Measurements from ENCODE around the gene SSX2IP.

The SSX2IP gene

DNA sequence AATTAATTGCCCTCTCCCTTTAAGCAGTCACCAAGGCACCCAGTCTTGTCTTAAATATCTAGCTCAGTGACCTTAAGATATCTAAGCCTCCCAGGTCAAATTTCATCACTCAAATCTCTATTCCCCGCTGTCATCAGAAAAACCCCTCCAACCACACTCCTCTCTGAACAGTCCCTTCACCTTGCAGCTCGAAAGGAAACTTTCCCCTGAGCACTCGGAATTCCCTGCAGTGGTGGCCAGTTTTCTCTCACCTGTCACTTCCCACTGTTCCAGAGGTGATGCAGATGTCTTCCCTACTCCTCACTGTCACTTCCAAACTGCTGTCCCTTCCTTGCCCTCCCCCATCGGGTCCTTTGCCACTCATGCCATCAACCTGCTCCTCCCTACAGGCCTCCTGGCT is 15.3 kb upstream of the SSX2IP start:
- H3K27me3 ChIP-seq (replicated peaks), result peaks cover 3% of the 10 kb centered on the region
- in situ Hi-C loops (cut with HindIII; ENCODE audit: low pct_ligation_motif_present, low sequenced_read_pairs), result no loop called here
- TF ChIP-seq, protein P1, sequence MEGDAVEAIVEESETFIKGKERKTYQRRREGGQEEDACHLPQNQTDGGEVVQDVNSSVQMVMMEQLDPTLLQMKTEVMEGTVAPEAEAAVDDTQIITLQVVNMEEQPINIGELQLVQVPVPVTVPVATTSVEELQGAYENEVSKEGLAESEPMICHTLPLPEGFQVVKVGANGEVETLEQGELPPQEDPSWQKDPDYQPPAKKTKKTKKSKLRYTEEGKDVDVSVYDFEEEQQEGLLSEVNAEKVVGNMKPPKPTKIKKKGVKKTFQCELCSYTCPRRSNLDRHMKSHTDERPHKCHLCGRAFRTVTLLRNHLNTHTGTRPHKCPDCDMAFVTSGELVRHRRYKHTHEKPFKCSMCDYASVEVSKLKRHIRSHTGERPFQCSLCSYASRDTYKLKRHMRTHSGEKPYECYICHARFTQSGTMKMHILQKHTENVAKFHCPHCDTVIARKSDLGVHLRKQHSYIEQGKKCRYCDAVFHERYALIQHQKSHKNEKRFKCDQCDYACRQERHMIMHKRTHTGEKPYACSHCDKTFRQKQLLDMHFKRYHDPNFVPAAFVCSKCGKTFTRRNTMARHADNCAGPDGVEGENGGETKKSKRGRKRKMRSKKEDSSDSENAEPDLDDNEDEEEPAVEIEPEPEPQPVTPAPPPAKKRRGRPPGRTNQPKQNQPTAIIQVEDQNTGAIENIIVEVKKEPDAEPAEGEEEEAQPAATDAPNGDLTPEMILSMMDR (IDR thresholded peaks at IDR 0.05; ENCODE audit: low read depth, low read length, missing control alignments), result no peak

DNA sequence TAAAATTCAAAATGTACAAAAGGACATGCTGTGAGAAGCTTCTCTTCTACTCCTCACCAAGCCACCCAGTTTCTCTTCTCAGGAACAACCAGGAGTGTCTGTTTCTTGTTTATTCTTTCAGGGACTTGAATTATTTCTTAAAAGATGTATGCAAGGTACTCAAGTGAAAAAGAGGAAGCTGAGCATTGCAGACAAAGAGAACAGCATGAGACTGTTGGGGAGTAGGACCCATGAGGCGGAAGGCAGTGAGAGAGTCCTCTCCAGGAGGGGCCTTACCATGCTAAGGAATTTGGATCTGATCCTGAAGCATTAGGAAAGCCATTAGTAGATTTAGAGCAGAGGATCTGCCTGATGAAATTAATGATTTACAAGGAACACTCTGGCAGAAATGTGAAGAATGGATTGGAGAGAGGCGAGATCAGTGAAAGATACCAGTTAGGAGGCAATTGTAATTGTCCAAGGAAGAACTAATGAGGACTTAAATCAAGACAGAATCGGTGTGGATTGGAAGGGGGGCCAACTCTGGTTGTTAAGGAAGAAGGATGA is 14.7 kb upstream of the SSX2IP start:
- TF ChIP-seq, protein P1 (IDR thresholded peaks at IDR 0.05; ENCODE audit: low read depth, low read length, missing control alignments), result no peak
- no peak overlapping the region for H3K4me3 ChIP-seq (ENCODE audit: low read depth, low read length)
- in situ Hi-C loops (cut with HindIII; ENCODE audit: low pct_ligation_motif_present, low sequenced_read_pairs), result no loop called here
- DNase-seq, result no peak
- no peak overlapping the region for H3K27ac ChIP-seq
- no peaks in the 10 kb centered on the region for H3K36me3 ChIP-seq (replicated peaks)
- peaks cover 3% of the 10 kb centered on the region for H3K27me3 ChIP-seq (replicated peaks)

More for the DNA sequence above, 15.3 kb upstream of the SSX2IP start:
- no peak for DNase-seq
- Histone ChIP-seq H3K4me3 (ENCODE audit: low read depth, low read length) (no peak overlapping the region), H3K27ac (no peak overlapping the region), H3K36me3 (replicated peaks) (no peaks in the 10 kb centered on the region)

DNA sequence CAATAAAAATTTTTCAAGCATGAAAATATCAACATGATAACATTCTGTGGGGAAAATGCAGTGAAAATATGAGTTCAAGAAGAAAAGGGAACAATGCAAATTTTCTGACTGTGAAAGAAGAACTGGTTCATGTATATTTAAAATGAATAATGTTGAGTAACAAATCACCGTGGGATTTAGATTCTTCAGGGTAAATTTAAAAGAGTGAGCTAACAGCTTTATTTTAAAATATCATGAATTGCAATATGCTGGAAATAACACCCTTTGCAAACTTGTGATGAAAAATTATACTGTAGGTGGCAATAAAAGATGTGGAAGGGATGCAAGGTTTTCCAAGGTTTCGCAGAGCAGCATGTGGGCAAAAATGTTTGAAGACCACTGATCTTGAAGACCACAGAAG is 13.2 kb upstream of the SSX2IP start:
- no peak overlapping the region for H3K4me3 ChIP-seq (ENCODE audit: low read depth, low read length)
- no peaks in the 10 kb centered on the region for H3K36me3 ChIP-seq (replicated peaks)
- in situ Hi-C loops (cut with HindIII; ENCODE audit: low pct_ligation_motif_present, low sequenced_read_pairs), result no loop called here
- TF ChIP-seq, protein P1 (IDR thresholded peaks at IDR 0.05; ENCODE audit: low read depth, low read length, missing control alignments), result no peak
- H3K27me3 ChIP-seq (replicated peaks), result peaks cover 3% of the 10 kb centered on the region
- no peak overlapping the region for H3K27ac ChIP-seq
- DNase-seq, result no peak

DNA sequence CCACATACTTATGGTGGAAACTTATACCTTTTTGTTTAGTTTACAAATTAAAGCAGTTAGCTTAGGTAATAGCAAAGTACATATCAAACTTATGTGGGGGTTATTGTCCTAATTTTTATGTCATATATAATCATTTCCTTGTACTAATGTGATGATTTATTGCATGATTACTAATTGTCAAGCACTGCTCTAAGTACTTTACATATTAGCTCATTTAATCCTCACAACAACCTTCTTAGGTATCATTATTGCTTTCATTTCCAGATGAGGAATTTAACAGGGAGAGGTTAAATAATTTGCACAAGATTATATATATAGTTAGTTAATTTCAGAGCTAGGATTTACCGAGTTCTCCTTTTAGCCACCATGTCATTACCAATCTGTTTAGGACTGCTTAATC is 11.9 kb upstream of the SSX2IP start:
- Histone ChIP-seq H3K27me3 (replicated peaks) (peaks cover 3% of the 10 kb centered on the region), H3K4me3 (ENCODE audit: low read depth, low read length) (no peak overlapping the region), H3K27ac (no peak overlapping the region), H3K36me3 (replicated peaks) (no peaks in the 10 kb centered on the region)
- TF ChIP-seq, protein P1 (IDR thresholded peaks at IDR 0.05; ENCODE audit: low read depth, low read length, missing control alignments), result no peak
- in situ Hi-C loops (cut with HindIII; ENCODE audit: low pct_ligation_motif_present, low sequenced_read_pairs), result no loop called here
- DNase-seq, result no peak

DNA sequence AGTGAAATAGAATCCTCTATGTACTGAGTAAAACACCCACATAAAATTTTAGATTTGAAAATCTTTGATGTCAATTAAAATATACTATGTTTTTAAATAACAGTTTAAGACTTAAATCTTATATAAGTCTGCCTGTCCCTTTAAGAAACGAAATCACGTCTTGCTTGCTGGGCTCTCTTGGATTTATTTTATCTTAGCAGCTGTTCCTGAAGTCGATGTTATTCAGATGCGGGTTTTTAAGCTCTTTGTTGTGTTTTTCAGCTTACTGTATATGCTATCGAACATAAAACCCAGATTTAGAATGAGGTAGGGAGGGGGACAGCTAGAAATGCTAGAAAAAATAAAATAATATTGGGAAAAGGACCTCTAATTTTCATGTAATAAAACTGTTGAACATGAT is 11.1 kb upstream of the SSX2IP start:
- Histone ChIP-seq H3K36me3 (replicated peaks) (no peaks in the 10 kb centered on the region), H3K4me3 (ENCODE audit: low read depth, low read length) (no peak overlapping the region), H3K27me3 (replicated peaks) (peaks cover 3% of the 10 kb centered on the region), H3K27ac (no peak overlapping the region)
- in situ Hi-C loops (cut with HindIII; ENCODE audit: low pct_ligation_motif_present, low sequenced_read_pairs), result no loop called here
- DNase-seq, result no peak
- TF ChIP-seq, protein P1 (IDR thresholded peaks at IDR 0.05; ENCODE audit: low read depth, low read length, missing control alignments), result no peak

DNA sequence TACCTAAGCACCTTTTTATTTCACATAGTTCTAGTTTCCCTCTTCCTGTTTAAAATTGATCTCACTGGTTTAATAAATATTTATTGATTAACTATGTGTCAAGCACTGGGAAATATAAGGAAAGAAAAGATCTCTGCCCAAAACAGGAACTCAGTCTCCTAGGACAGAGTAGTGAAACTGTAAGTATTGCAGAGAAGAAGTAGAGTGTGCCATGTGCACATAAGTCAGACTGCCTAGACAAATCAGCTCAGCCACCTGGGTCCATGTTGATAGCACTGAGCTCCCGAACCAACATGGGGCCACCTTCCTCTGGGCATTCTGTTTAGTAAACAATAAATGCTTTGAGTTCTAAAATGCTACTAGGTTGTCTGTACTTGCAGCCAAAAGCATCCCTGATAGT is 9.8 kb upstream of the SSX2IP start:
- no peaks in the 10 kb centered on the region for H3K36me3 ChIP-seq (replicated peaks)
- H3K27me3 ChIP-seq (replicated peaks), result peaks cover 3% of the 10 kb centered on the region
- H3K27ac ChIP-seq, result no peak overlapping the region
- TF ChIP-seq, protein P1 (IDR thresholded peaks at IDR 0.05; ENCODE audit: low read depth, low read length, missing control alignments), result no peak
- no peak overlapping the region for H3K4me3 ChIP-seq (ENCODE audit: low read depth, low read length)
- in situ Hi-C loops (cut with HindIII; ENCODE audit: low pct_ligation_motif_present, low sequenced_read_pairs), result no loop called here
- DNase-seq, result no peak

Measured in brain microvascular endothelial cell (primary cell).